ENCODE data around the gene PRRG2.
A peak's percentile ranks its signal among the peaks of the same experiment; 100 is the strongest.

The PRRG2 gene

GRCh38 chr19:49552749-49553148, 28.4 kb upstream of the PRRG2 start:
- Mint-ChIP-seq H3K36me3 (ENCODE audit: low read depth) (peaks cover 41% of the 10 kb centered on the region), H3K9me3 (no peaks in the 10 kb centered on the region), H3K27me3 (no peaks in the 10 kb centered on the region), H3K4me1 (ENCODE audit: low read depth) (peaks cover 67% of the 10 kb centered on the region), H3K27ac (peak overlapping the region; percentile 97), H3K4me3 (peak overlapping the region; percentile 67)
- peak; percentile 60 for DNase-seq

DNA sequence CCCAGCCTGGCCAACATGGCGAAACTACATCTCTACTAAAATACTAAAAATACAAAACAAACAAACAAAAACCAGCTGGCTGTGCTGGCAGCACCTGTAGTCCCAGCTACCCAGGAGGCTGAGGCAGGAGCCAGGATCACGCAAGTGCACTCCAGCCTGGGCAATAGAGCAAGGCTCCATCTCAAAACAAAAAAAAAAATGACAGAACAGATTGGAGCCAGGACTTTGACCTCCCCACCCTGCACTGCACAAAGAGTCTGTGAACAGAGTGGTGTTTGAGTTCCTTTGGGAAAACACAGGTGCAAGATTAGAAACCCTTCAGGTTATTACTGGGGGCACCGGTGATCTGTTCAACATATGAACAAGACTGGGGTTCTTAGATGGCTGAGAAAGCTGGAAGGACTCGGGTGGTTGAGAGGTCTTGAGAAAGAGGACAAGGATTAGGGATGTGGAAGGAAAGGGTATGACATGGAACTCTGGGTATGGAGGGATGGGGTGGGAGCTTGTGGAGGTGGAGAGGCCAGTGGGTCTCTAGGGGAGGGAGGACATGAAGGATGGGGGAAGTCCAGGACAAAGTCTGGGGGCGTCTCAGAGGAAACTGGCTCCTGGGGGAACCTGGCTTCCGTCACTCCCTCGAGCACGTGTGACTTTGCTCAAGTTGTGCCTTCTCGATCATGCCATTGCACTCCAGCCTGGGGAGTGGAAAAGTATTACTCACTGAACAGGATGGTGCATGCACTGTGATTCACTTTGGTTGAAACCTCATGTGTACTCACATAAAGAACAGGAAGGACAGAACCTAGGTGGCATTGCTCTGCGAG, 27.5 kb upstream of the PRRG2 start:
- Mint-ChIP-seq H3K4me3 (peak overlapping the region; percentile 51), H3K27ac (peak overlapping the region; percentile 96), H3K36me3 (ENCODE audit: low read depth) (peaks cover 47% of the 10 kb centered on the region), H3K27me3 (no peaks in the 10 kb centered on the region), H3K4me1 (ENCODE audit: low read depth) (peaks cover 70% of the 10 kb centered on the region), H3K9me3 (no peaks in the 10 kb centered on the region)
- peak; percentile 69 for DNase-seq

- no peaks in the 10 kb centered on the region for H3K9me3 Mint-ChIP-seq
- H3K27ac Mint-ChIP-seq, result peak overlapping the region; percentile 96
- H3K27me3 Mint-ChIP-seq, result no peaks in the 10 kb centered on the region
- H3K4me3 Mint-ChIP-seq, result peak overlapping the region; percentile 41
- DNase-seq, result peak; percentile 65
- peaks cover 72% of the 10 kb centered on the region for H3K4me1 Mint-ChIP-seq (ENCODE audit: low read depth)
- H3K36me3 Mint-ChIP-seq (ENCODE audit: low read depth), result peaks cover 58% of the 10 kb centered on the region
These were observed 26.4 kb upstream of the PRRG2 start for GRCh38 chr19:49554701-49555181.

GRCh38 chr19:49555600-49556411, 25.3 kb upstream of the PRRG2 start:
- H3K27ac Mint-ChIP-seq, result peak overlapping the region; percentile 96
- peak; percentile 70 for DNase-seq
- H3K36me3 Mint-ChIP-seq (ENCODE audit: low read depth), result peaks cover 69% of the 10 kb centered on the region
- peaks cover 80% of the 10 kb centered on the region for H3K4me1 Mint-ChIP-seq (ENCODE audit: low read depth)
- H3K9me3 Mint-ChIP-seq, result no peaks in the 10 kb centered on the region
- peak overlapping the region; percentile 60 for H3K4me3 Mint-ChIP-seq
- H3K27me3 Mint-ChIP-seq, result no peaks in the 10 kb centered on the region

DNA sequence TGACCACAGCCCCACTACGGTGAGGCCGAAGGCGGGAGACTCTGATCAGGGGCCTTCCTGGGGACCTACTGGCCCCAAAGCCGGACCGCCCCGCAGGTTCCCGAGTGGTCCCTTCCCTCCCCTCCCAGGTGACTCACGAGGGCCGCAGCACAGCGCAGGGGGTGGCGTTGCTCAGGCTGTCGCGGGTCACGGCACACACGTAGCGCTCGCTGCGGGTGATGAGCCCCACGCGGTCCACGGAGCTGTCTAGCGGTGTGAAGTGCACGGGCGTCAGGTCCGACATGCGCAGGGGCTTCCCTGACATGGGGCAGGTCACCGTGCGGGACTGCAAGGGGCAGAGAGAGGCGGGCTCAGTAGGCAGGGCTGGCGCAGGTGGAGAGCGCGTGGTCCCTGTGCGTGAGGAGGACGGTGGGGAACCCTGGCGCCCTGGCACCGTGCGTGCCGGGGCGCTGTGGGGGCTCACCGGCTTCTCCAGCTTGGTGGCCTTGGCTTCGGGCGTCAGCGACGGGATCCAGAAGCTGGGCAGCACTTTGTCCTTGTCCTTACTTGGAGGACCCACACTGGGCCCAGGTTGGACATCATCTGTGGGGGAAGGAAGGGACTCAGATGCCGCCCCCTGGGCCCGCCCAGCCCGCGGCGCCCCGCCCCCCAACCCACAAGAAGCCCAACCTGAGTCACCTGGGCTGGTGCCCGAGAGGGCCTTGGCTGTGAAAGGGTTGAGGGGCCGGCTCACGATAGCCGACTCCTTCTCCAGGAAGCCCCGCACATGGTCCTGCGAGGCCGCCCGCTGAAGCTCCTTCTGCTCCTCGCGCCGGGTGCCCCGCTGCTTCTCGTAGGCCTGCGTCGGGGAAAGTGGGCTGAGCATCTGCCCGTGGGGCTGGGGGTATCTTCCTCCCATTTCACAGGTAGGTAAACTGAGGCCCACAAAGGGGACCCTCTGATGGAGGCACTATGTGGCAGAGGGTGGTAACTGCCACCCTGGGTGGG, 24.4 kb upstream of the PRRG2 start:
- peaks cover 69% of the 10 kb centered on the region for H3K36me3 Mint-ChIP-seq (ENCODE audit: low read depth)
- DNase-seq, result peak; percentile 61
- H3K4me1 Mint-ChIP-seq (ENCODE audit: low read depth), result peaks cover 84% of the 10 kb centered on the region
- peak overlapping the region; percentile 76 for H3K4me3 Mint-ChIP-seq
- H3K27me3 Mint-ChIP-seq, result no peaks in the 10 kb centered on the region
- peak overlapping the region; percentile 96 for H3K27ac Mint-ChIP-seq
- no peaks in the 10 kb centered on the region for H3K9me3 Mint-ChIP-seq

GRCh38 chr19:49557641-49558325, 23.3 kb upstream of the PRRG2 start:
- Mint-ChIP-seq H3K4me1 (ENCODE audit: low read depth) (peaks cover 86% of the 10 kb centered on the region), H3K36me3 (ENCODE audit: low read depth) (peaks cover 67% of the 10 kb centered on the region), H3K27me3 (no peaks in the 10 kb centered on the region), H3K4me3 (peak overlapping the region; percentile 76), H3K27ac (peak overlapping the region; percentile 96), H3K9me3 (no peaks in the 10 kb centered on the region)
- DNase-seq, result peak; percentile 50

- Mint-ChIP-seq H3K4me3 (peak overlapping the region; percentile 76), H3K4me1 (ENCODE audit: low read depth) (peaks cover 86% of the 10 kb centered on the region), H3K27ac (peak overlapping the region; percentile 96), H3K27me3 (no peaks in the 10 kb centered on the region), H3K36me3 (ENCODE audit: low read depth) (peaks cover 64% of the 10 kb centered on the region), H3K9me3 (no peaks in the 10 kb centered on the region)
- DNase-seq, result peak; percentile 58
These were observed 22.5 kb upstream of the PRRG2 start for GRCh38 chr19:49558591-49558990.

DNA sequence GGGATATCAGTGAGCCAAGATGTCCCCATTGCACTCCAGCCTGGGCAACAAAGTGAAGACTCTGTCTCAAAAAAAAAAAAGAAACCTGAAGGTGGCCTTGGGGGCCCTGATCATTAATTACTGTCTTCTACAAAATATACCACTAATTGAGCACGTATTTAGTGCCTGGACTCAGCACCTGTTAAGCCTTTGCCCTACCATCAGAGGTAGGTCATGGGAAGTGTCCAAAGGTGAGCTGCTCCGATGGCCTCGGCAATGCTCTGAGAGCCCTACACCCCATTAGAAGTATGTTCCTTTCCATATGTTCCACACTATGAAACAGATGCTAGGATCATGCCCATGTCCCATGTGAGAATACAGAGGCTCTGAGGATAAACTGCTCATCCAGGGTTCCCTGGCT, 21.7 kb upstream of the PRRG2 start:
- Mint-ChIP-seq H3K4me3 (peak overlapping the region; percentile 76), H3K36me3 (ENCODE audit: low read depth) (peaks cover 62% of the 10 kb centered on the region), H3K27me3 (no peaks in the 10 kb centered on the region), H3K27ac (peak overlapping the region; percentile 96), H3K9me3 (no peaks in the 10 kb centered on the region), H3K4me1 (ENCODE audit: low read depth) (peaks cover 84% of the 10 kb centered on the region)
- DNase-seq, result no peak

DNA sequence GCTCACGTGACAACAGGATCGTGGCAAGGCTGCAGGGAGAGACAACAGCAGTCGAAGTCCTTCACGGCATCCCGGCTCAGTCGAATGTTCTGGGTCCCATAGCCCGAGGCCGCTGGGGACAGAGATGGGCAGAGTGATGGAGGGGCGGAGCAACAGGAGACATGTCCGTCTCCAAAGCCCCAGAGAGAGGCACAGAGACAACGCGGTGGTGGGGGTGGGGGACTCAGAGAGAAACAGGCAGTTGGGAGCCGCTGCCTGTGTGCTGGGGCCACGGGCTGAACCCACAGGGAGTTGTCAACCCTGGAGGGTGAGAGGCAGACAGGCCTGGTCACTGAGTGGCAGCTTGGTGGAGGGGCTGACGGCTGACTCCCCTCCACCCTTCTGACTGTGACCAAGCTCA, 21.2 kb upstream of the PRRG2 start:
- Mint-ChIP-seq H3K9me3 (no peaks in the 10 kb centered on the region), H3K4me1 (ENCODE audit: low read depth) (peaks cover 84% of the 10 kb centered on the region), H3K27ac (peak overlapping the region; percentile 96), H3K36me3 (ENCODE audit: low read depth) (peaks cover 62% of the 10 kb centered on the region), H3K27me3 (no peaks in the 10 kb centered on the region), H3K4me3 (peak overlapping the region; percentile 76)
- DNase-seq, result peak; percentile 62

GRCh38 chr19:49560358-49560900, 20.7 kb upstream of the PRRG2 start:
- Mint-ChIP-seq H3K36me3 (ENCODE audit: low read depth) (peaks cover 61% of the 10 kb centered on the region), H3K4me1 (ENCODE audit: low read depth) (peaks cover 83% of the 10 kb centered on the region), H3K4me3 (peak overlapping the region; percentile 76), H3K27me3 (no peaks in the 10 kb centered on the region), H3K27ac (peak overlapping the region; percentile 96), H3K9me3 (no peaks in the 10 kb centered on the region)
- peak; percentile 69 for DNase-seq

- Mint-ChIP-seq H3K4me3 (peak overlapping the region; percentile 16), H3K27me3 (no peaks in the 10 kb centered on the region), H3K9me3 (no peaks in the 10 kb centered on the region), H3K36me3 (ENCODE audit: low read depth) (peaks cover 33% of the 10 kb centered on the region), H3K27ac (peak overlapping the region; percentile 97), H3K4me1 (ENCODE audit: low read depth) (peaks cover 79% of the 10 kb centered on the region)
- DNase-seq, result peak; percentile 55
These were observed 16.5 kb upstream of the PRRG2 start for GRCh38 chr19:49564616-49565045.

GRCh38 chr19:49565261-49565660, 15.9 kb upstream of the PRRG2 start:
- no peak for DNase-seq
- Mint-ChIP-seq H3K4me3 (no peak overlapping the region), H3K9me3 (no peaks in the 10 kb centered on the region), H3K27me3 (no peaks in the 10 kb centered on the region), H3K36me3 (ENCODE audit: low read depth) (peaks cover 29% of the 10 kb centered on the region), H3K27ac (peak overlapping the region; percentile 97), H3K4me1 (ENCODE audit: low read depth) (peaks cover 79% of the 10 kb centered on the region)

DNA sequence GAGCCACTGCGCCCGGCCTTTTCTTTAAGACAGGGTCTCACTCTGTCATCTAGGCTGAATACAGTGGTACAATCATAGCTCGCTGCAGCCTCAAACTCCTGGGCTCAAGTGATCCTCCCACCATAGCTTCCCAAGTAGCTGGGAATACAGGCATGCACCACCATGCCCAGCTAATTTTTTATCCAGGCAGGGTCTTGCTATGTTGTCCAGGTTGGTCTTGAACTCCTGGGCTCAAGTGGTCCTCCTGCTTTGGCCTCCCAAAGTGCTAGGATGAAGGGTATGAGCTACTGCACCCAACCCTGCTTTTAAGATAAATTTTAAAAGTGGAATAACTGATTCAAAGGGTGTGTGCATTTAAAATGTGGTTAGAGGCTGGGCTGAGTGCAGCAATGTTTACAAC, 14.8 kb upstream of the PRRG2 start:
- Mint-ChIP-seq H3K4me1 (ENCODE audit: low read depth) (peaks cover 77% of the 10 kb centered on the region), H3K27me3 (no peaks in the 10 kb centered on the region), H3K4me3 (no peak overlapping the region), H3K27ac (peak overlapping the region; percentile 22), H3K36me3 (ENCODE audit: low read depth) (peaks cover 25% of the 10 kb centered on the region), H3K9me3 (no peaks in the 10 kb centered on the region)
- no peak for DNase-seq

All from activated T-cell treated with anti-CD3 and anti-CD28 coated beads, Interleukin-2, amount 50 U/mL, for 24 hours (primary cell).